HG02610 (cell line): ENCODE data around the gene CEACAM3.
"Not testable (repeated sequence)": the region's sequence is repeated elsewhere in the genome, so short reads cannot be mapped to it uniquely, and the experiment has no call there.

ENCODE experiments used
- ATAC-seq: cut with Tn5 transposase; IDR thresholded peaks from one replicate; pipeline ENCODE4 v1.9.1; 2021; ENCODE audit warnings: mild to moderate bottlenecking, moderate library complexity; ENCODE audit not compliant: unreplicated experiment

CEACAM3 gene

GRCh38 chr19:41796362-41796761, at the start of gene CEACAM3:
CEACAM3 (plus strand) TSS chr19:41796587; CDS start chr19:41796678, 91 bp downstream.
- no peak for ATAC-seq

GRCh38 chr19:41746593-41747227, 49.7 kb upstream of the CEACAM3 start:
- ATAC-seq, result no peak

- no peak for ATAC-seq
These were observed 48.4 kb upstream of the CEACAM3 start for GRCh38 chr19:41748012-41748411.

- not testable (repeated sequence) for ATAC-seq
These were observed 45.9 kb upstream of the CEACAM3 start for GRCh38 chr19:41750248-41751134.

GRCh38 chr19:41753159-41753558, 43.2 kb upstream of the CEACAM3 start:
- no peak for ATAC-seq

GRCh38 chr19:41753936-41754529, 42.4 kb upstream of the CEACAM3 start:
- ATAC-seq, result no peak

- ATAC-seq, result no peak
These were observed 41.0 kb upstream of the CEACAM3 start, which contains the start of gene CEACAM6 for GRCh38 chr19:41755328-41755913. CEACAM6 (plus strand) TSS chr19:41755530; CDS start chr19:41755639, 109 bp downstream.

- no peak for ATAC-seq
These were observed 37.5 kb upstream of the CEACAM3 start for GRCh38 chr19:41758846-41759245.

GRCh38 chr19:41767115-41767514, 29.3 kb upstream of the CEACAM3 start:
- ATAC-seq, result no peak

GRCh38 chr19:41768105-41768504, 28.3 kb upstream of the CEACAM3 start:
- not testable (repeated sequence) for ATAC-seq

- ATAC-seq, result no peak
These were observed 26.8 kb upstream of the CEACAM3 start for GRCh38 chr19:41769608-41770007.

GRCh38 chr19:41771410-41771809, 25.0 kb upstream of the CEACAM3 start:
- no peak for ATAC-seq

GRCh38 chr19:41774515-41774980, 21.8 kb upstream of the CEACAM3 start:
- no peak for ATAC-seq

- ATAC-seq, result no peak
These were observed 19.7 kb upstream of the CEACAM3 start for GRCh38 chr19:41776700-41777099.

- ATAC-seq, result no peak
These were observed 12.8 kb upstream of the CEACAM3 start for GRCh38 chr19:41783612-41784011.

GRCh38 chr19:41784312-41784711, 12.1 kb upstream of the CEACAM3 start:
- ATAC-seq, result no peak

GRCh38 chr19:41784743-41785142, 11.6 kb upstream of the CEACAM3 start:
- ATAC-seq, result no peak

GRCh38 chr19:41785653-41786052, 10.7 kb upstream of the CEACAM3 start:
- ATAC-seq, result no peak

- no peak for ATAC-seq
These were observed 9.3 kb upstream of the CEACAM3 start for GRCh38 chr19:41787055-41787454.

- not testable (repeated sequence) for ATAC-seq
These were observed 7.9 kb upstream of the CEACAM3 start for GRCh38 chr19:41788518-41788917.

- ATAC-seq, result not testable (repeated sequence)
These were observed 7.3 kb upstream of the CEACAM3 start for GRCh38 chr19:41789053-41789452.
